ENCODE data around the gene GOLGA8B. TPM values are rescaled to one million over a fixed set of nuclear protein-coding genes. Genes with fewer than 3 reads are reported as not detected.

The GOLGA8B gene
- total and polyA plus RNA-seq, 12 donors: 11.4 to 250 (median 61.1) TPM

DNA sequence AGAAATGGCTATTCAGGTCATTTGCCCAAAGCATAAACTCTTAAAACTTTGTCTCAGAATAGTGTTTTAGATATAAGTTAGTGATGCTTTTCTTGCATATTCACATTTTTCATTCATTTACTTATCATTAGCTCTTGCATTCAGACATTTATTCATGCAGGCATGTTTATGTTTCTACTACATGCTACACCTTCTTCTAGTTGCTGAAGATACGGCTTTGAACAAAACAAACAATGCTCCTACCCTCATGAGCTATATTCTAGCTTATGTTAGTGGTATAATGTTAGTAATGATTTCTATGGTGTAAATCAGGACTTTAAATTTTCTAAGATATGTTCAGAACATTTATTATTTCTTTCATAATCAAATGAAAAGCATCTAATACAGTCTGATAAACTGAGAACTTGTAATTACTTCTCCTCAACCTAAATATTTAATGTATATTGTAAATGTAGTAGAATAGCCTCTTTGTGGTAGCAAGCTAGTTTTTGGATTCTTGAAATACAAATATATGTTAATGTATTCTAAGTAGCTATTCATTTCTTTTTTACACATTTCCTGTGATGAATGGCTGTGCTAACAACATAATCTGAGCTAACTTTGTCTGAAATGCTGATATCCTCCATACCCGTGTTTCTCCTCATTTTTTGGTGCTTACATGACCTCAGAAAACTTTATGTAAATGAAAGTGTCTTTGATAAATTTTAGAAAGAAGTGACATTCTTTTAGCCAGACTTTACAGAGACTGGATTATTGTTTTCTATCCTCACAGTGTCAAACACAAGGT lies 15.5 kb upstream of the GOLGA8B start:
- Histone ChIP-seq H3K27me3 (no peaks in the 10 kb centered on the region), H3K4me1 (replicated peaks in 1 of 2) (no peaks in the 10 kb centered on the region), H3K4me3 (no peak overlapping the region), H3K27ac (no peak overlapping the region), H3K36me3 (replicated peaks in 1 of 2) (no peaks in the 10 kb centered on the region), H3K9me3 (replicated peaks in 1 of 3) (no peaks in the 10 kb centered on the region)
- WGBS, 4 donors: 63 to 76% (median 67%) methylated on average over 2 of the region's 2 CpGs
- intact Hi-C loops (cut with DNase I): no loop called here
- DNase-seq: no peak
- TF ChIP-seq, protein P1, sequence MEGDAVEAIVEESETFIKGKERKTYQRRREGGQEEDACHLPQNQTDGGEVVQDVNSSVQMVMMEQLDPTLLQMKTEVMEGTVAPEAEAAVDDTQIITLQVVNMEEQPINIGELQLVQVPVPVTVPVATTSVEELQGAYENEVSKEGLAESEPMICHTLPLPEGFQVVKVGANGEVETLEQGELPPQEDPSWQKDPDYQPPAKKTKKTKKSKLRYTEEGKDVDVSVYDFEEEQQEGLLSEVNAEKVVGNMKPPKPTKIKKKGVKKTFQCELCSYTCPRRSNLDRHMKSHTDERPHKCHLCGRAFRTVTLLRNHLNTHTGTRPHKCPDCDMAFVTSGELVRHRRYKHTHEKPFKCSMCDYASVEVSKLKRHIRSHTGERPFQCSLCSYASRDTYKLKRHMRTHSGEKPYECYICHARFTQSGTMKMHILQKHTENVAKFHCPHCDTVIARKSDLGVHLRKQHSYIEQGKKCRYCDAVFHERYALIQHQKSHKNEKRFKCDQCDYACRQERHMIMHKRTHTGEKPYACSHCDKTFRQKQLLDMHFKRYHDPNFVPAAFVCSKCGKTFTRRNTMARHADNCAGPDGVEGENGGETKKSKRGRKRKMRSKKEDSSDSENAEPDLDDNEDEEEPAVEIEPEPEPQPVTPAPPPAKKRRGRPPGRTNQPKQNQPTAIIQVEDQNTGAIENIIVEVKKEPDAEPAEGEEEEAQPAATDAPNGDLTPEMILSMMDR (IDR thresholded peaks at IDR 0.05): no peak
- TF ChIP-seq POLR2A (IDR thresholded peaks at IDR 0.05): no peak

DNA sequence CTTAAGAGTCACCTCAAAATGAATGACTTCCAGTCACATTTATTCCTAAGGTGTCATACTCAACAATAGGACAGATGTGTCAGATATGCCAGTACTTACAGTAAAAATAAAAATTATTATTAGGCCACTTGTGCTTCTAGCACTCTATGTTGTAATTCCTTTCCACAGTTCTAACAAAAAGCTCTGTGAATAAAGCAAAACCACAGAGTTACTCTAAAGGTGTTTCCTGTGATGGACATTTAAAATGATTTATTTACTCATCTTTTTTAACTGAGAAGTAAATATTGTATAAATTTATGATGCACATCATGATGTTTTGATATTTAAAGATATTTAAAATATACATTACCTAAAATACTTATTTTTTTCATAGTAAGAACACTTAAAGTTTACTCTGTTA lies 13.9 kb upstream of the GOLGA8B start:
- no peaks in the 10 kb centered on the region for H3K4me1 ChIP-seq (replicated peaks in 1 of 2)
- no peak for DNase-seq
- TF ChIP-seq, protein P1 (IDR thresholded peaks at IDR 0.05): no peak
- no peak for TF ChIP-seq POLR2A (IDR thresholded peaks at IDR 0.05)
- no peak overlapping the region for H3K4me3 ChIP-seq
- H3K36me3 ChIP-seq (replicated peaks in 1 of 2): no peaks in the 10 kb centered on the region
- H3K9me3 ChIP-seq (replicated peaks in 1 of 3): no peaks in the 10 kb centered on the region
- intact Hi-C loops (cut with DNase I): no loop called here
- no peaks in the 10 kb centered on the region for H3K27me3 ChIP-seq
- no peak overlapping the region for H3K27ac ChIP-seq

DNA sequence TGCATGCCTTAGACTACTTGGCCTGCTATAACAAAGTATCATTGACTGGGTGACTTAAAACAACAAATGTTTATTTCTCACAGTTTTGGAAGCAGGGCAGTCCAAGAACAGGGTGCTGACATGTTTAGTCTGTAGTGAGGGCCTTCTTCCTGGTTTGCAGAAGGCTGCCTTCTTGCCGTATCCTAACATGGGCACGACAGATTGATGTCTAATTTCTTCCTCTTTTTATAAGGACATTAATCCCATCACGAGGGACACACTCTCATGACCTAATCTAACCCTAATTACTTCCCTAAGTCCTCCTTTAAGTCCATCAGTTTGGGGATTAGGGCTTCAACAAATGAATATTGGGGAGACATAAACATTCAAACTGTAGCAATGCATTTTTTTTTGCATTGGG lies 10.9 kb upstream of the GOLGA8B start:
- WGBS, 4 donors: 45 to 68% (median 60%) methylated on average over 3 of the region's 3 CpGs
- Histone ChIP-seq H3K27me3 (no peaks in the 10 kb centered on the region), H3K36me3 (replicated peaks in 1 of 2) (no peaks in the 10 kb centered on the region), H3K4me1 (replicated peaks in 1 of 2) (no peaks in the 10 kb centered on the region), H3K4me3 (no peak overlapping the region), H3K9me3 (replicated peaks in 1 of 3) (no peaks in the 10 kb centered on the region), H3K27ac (no peak overlapping the region)
- DNase-seq: no peak
- TF ChIP-seq, protein P1 (IDR thresholded peaks at IDR 0.05): no peak
- no peak for TF ChIP-seq POLR2A (IDR thresholded peaks at IDR 0.05)
- intact Hi-C loops (cut with DNase I): no loop called here

DNA sequence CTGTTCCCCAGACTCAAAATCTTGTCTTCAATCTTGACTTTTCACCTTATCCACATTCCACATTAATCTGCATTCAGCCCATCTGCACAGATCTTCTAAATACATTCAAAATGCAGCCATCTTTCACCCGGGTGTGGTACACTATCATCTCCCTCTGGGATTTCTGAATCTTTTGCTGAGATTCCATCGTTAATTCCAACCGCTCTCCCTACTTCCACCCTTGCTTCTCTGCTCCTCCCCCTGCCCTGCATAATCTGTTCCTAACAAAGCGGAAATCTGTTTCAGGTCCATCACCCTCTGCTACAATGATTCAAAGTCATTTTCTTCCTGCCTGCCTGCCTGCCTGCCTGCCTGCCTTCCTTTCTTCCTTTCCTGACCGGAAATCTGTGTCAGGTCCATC lies 7.9 kb upstream of the GOLGA8B start:
- no peaks in the 10 kb centered on the region for H3K27me3 ChIP-seq
- H3K9me3 ChIP-seq (replicated peaks in 1 of 3): no peaks in the 10 kb centered on the region
- H3K36me3 ChIP-seq (replicated peaks in 1 of 2): no peaks in the 10 kb centered on the region
- TF ChIP-seq, protein P1 (IDR thresholded peaks at IDR 0.05): no peak
- TF ChIP-seq POLR2A (IDR thresholded peaks at IDR 0.05): no peak
- no peaks in the 10 kb centered on the region for H3K4me1 ChIP-seq (replicated peaks in 1 of 2)
- intact Hi-C loops (cut with DNase I): no loop called here
- H3K4me3 ChIP-seq: no peak overlapping the region
- 52 to 72% (median 59%) methylated on average over 5 of the region's 5 CpGs for WGBS, 4 donors
- no peak for DNase-seq
- H3K27ac ChIP-seq: no peak overlapping the region

Measured in adrenal gland (tissue), 12 donors.